ENCODE results near the gene PAPOLA.
A peak's percentile ranks its signal among the peaks of the same experiment; 100 is the strongest.

PAPOLA gene

GRCh38 chr14:96501740-96502620 lies at the start of gene PAPOLA:
Gene PAPOLA, plus strand, starts transcription at chr14:96502382. Its CDS starts 211 bp downstream, at chr14:96502593.
- TF ChIP-seq CTCF (conservative IDR thresholded peaks at IDR 0.05; ENCODE audit: control insufficient read depth, insufficient read depth, low read depth, low read length) = no peak
- DNase-seq (ENCODE audit: low read depth) = peak; percentile 94
- peak within 1 kb of the TSS; percentile 98 for H3K4me3 ChIP-seq (ENCODE audit: control insufficient read depth, low read depth, low read length)

GRCh38 chr14:96452684-96453083 lies 49.5 kb upstream of the PAPOLA start:
- no peak overlapping the region for H3K4me3 ChIP-seq (ENCODE audit: control insufficient read depth, low read depth, low read length)
- no peak for TF ChIP-seq CTCF (conservative IDR thresholded peaks at IDR 0.05; ENCODE audit: control insufficient read depth, insufficient read depth, low read depth, low read length)
- DNase-seq (ENCODE audit: low read depth) = no peak

- TF ChIP-seq CTCF (conservative IDR thresholded peaks at IDR 0.05; ENCODE audit: control insufficient read depth, insufficient read depth, low read depth, low read length) = no peak
- no peak overlapping the region for H3K4me3 ChIP-seq (ENCODE audit: control insufficient read depth, low read depth, low read length)
- DNase-seq (ENCODE audit: low read depth) = no peak
Observed at GRCh38 chr14:96455588-96455987, 46.6 kb upstream of the PAPOLA start.

- TF ChIP-seq CTCF (conservative IDR thresholded peaks at IDR 0.05; ENCODE audit: control insufficient read depth, insufficient read depth, low read depth, low read length) = no peak
- no peak for DNase-seq (ENCODE audit: low read depth)
- no peak overlapping the region for H3K4me3 ChIP-seq (ENCODE audit: control insufficient read depth, low read depth, low read length)
Observed at GRCh38 chr14:96459851-96460250, 42.3 kb upstream of the PAPOLA start.

GRCh38 chr14:96461950-96462798 lies 40.0 kb upstream of the PAPOLA start:
- no peak for TF ChIP-seq CTCF (conservative IDR thresholded peaks at IDR 0.05; ENCODE audit: control insufficient read depth, insufficient read depth, low read depth, low read length)
- no peak overlapping the region for H3K4me3 ChIP-seq (ENCODE audit: control insufficient read depth, low read depth, low read length)
- no peak for DNase-seq (ENCODE audit: low read depth)

- no peak overlapping the region for H3K4me3 ChIP-seq (ENCODE audit: control insufficient read depth, low read depth, low read length)
- DNase-seq (ENCODE audit: low read depth) = no peak
- TF ChIP-seq CTCF (conservative IDR thresholded peaks at IDR 0.05; ENCODE audit: control insufficient read depth, insufficient read depth, low read depth, low read length) = no peak
Observed at GRCh38 chr14:96464136-96464535, 38.0 kb upstream of the PAPOLA start.

Measured in fibroblast of mammary gland (primary cell).